ENCODE data around the gene TUBD1.
"Not testable (repeated sequence)": the region's sequence is repeated elsewhere in the genome, so short reads cannot be mapped to it uniquely, and the experiment has no call there.

TUBD1 gene

DNA sequence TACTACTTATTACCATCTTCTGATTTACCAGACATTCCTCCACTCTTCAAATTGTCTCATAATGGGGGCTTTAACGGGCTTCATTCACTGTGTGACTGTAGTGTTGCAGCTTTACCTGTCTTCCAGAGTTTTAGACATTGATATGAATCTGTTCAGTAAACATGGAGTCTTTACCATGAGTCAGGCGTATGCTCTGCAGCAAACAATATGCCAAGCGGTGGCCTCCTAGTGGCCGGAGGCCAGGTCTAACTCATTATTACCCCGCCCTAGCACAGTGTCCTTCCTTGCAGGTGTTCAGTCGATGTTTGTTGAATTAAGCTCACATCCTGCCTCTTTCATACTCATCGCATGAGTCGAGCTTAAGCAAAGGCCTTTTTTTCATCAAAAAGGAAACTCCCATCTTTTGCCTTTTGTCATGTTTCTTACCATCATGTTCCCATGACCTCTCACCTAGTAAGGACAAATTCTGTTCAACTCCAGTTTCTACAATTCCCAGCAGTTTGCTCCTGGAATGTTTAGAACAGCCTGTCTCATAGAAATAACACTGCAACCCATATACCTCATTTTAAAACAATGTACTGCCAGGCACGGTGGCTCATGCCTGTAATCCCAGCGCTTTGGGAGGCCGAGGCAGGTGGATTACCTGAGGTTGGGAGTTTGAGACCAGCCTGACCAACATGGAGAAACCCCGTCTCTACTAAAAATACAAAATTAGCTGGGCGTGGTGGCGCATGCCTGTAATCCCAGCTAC lies 39.4 kb downstream of the TUBD1 start (continued):
- TF ChIP-seq, protein P1, sequence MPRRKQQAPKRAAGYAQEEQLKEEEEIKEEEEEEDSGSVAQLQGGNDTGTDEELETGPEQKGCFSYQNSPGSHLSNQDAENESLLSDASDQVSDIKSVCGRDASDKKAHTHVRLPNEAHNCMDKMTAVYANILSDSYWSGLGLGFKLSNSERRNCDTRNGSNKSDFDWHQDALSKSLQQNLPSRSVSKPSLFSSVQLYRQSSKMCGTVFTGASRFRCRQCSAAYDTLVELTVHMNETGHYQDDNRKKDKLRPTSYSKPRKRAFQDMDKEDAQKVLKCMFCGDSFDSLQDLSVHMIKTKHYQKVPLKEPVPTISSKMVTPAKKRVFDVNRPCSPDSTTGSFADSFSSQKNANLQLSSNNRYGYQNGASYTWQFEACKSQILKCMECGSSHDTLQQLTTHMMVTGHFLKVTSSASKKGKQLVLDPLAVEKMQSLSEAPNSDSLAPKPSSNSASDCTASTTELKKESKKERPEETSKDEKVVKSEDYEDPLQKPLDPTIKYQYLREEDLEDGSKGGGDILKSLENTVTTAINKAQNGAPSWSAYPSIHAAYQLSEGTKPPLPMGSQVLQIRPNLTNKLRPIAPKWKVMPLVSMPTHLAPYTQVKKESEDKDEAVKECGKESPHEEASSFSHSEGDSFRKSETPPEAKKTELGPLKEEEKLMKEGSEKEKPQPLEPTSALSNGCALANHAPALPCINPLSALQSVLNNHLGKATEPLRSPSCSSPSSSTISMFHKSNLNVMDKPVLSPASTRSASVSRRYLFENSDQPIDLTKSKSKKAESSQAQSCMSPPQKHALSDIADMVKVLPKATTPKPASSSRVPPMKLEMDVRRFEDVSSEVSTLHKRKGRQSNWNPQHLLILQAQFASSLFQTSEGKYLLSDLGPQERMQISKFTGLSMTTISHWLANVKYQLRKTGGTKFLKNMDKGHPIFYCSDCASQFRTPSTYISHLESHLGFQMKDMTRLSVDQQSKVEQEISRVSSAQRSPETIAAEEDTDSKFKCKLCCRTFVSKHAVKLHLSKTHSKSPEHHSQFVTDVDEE (CRISPR knock-in tag; IDR thresholded peaks at IDR 0.05): no peak
- TF ChIP-seq ZNF8 (CRISPR knock-in tag; IDR thresholded peaks at IDR 0.05): no peak
- no peak for TF ChIP-seq ARNTL (CRISPR knock-in tag; IDR thresholded peaks at IDR 0.05; ENCODE audit: borderline replicate concordance, low read depth)
- TF ChIP-seq SNAI2 (CRISPR knock-in tag; IDR thresholded peaks at IDR 0.05): no peak
- TF ChIP-seq ESRRG (CRISPR knock-in tag; IDR thresholded peaks at IDR 0.05): no peak
- no peak for TF ChIP-seq ZFP3 (CRISPR knock-in tag; IDR thresholded peaks at IDR 0.05)
- no peak for TF ChIP-seq ZC3H10 (CRISPR knock-in tag; IDR thresholded peaks at IDR 0.05)
- no peak for TF ChIP-seq CSDC2 (CRISPR knock-in tag; IDR thresholded peaks at IDR 0.05)
- TF ChIP-seq, protein P2, sequence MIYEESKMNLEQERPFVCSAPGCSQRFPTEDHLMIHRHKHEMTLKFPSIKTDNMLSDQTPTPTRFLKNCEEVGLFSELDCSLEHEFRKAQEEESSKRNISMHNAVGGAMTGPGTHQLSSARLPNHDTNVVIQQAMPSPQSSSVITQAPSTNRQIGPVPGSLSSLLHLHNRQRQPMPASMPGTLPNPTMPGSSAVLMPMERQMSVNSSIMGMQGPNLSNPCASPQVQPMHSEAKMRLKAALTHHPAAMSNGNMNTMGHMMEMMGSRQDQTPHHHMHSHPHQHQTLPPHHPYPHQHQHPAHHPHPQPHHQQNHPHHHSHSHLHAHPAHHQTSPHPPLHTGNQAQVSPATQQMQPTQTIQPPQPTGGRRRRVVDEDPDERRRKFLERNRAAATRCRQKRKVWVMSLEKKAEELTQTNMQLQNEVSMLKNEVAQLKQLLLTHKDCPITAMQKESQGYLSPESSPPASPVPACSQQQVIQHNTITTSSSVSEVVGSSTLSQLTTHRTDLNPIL (CRISPR knock-in tag; IDR thresholded peaks at IDR 0.05; ENCODE audit: low read depth): no peak
- TF ChIP-seq TCF4 (CRISPR knock-in tag; IDR thresholded peaks at IDR 0.05; ENCODE audit: borderline replicate concordance): no peak; the same call in 1 of the 2 replicates

- ATAC-seq: not testable (repeated sequence)
Observed at GRCh38 chr17:59852847-59853167, 39.9 kb downstream of the TUBD1 start.

GRCh38 chr17:59851439-59852375 lies 41.0 kb downstream of the TUBD1 start:
- no peak for ATAC-seq
- TF ChIP-seq SNAI2 (CRISPR knock-in tag; IDR thresholded peaks at IDR 0.05) (no peak), ISL1 (CRISPR knock-in tag; IDR thresholded peaks at IDR 0.05) (no peak), ZFP30 (CRISPR knock-in tag; IDR thresholded peaks at IDR 0.05) (no peak), CSDC2 (CRISPR knock-in tag; IDR thresholded peaks at IDR 0.05) (no peak), OSR1 (CRISPR knock-in tag; IDR thresholded peaks at IDR 0.05) (no peak), CSRNP3 (CRISPR knock-in tag; IDR thresholded peaks at IDR 0.05) (no peak), BACH2 (CRISPR knock-in tag; IDR thresholded peaks at IDR 0.05; ENCODE audit: borderline replicate concordance) (no peak), PATZ1 (CRISPR knock-in tag; IDR thresholded peaks at IDR 0.05; ENCODE audit: borderline replicate concordance) (no peak), ESRRG (CRISPR knock-in tag; IDR thresholded peaks at IDR 0.05) (no peak), GLIS3 (CRISPR knock-in tag; IDR thresholded peaks at IDR 0.05) (no peak), ZC3H10 (CRISPR knock-in tag; IDR thresholded peaks at IDR 0.05) (no peak), ARNTL (CRISPR knock-in tag; IDR thresholded peaks at IDR 0.05; ENCODE audit: borderline replicate concordance, low read depth) (no peak)

- ATAC-seq: not testable (repeated sequence)
Observed at GRCh38 chr17:59850311-59850710, 42.4 kb downstream of the TUBD1 start.

GRCh38 chr17:59848778-59849177 lies 44.0 kb downstream of the TUBD1 start:
- no peak for ATAC-seq
- TF ChIP-seq ZC3H10 (CRISPR knock-in tag; IDR thresholded peaks at IDR 0.05): no peak
- TF ChIP-seq, protein P1 (CRISPR knock-in tag; IDR thresholded peaks at IDR 0.05): no peak
- TF ChIP-seq TCF4 (CRISPR knock-in tag; IDR thresholded peaks at IDR 0.05; ENCODE audit: borderline replicate concordance): no peak
- TF ChIP-seq ZNF565 (CRISPR knock-in tag; conservative IDR thresholded peaks at IDR 0.05; ENCODE audit: low read depth): no peak
- no peak for TF ChIP-seq CSDC2 (CRISPR knock-in tag; IDR thresholded peaks at IDR 0.05)
- TF ChIP-seq ZNF70 (CRISPR knock-in tag; IDR thresholded peaks at IDR 0.05): no peak
- no peak for TF ChIP-seq PATZ1 (CRISPR knock-in tag; IDR thresholded peaks at IDR 0.05; ENCODE audit: borderline replicate concordance)
- TF ChIP-seq OSR1 (CRISPR knock-in tag; IDR thresholded peaks at IDR 0.05): no peak

All from SK-N-SH treated with all-trans-retinoic acid at 6 μM for 48 hours (cell line).